ENCODE results near the gene ST3GAL3.
"Not testable (repeated sequence)": the region's sequence is repeated elsewhere in the genome, so short reads cannot be mapped to it uniquely, and the experiment has no call there.

The ST3GAL3 gene

GRCh38 chr1:43706598-43707189, 642 bp upstream of the ST3GAL3 start:
- no peak for TF ChIP-seq CTCF (IDR thresholded peaks at IDR 0.05; ENCODE audit: extremely low read depth, insufficient read depth, missing control alignments)
- in situ Hi-C loops (cut with MboI; ENCODE audit: low pct_unique_long_range_greater_than_20kb, low sequenced_read_pairs, unreplicated experiment), result no loop called here
- peak; percentile 23 for DNase-seq (ENCODE audit: low spot score)

- TF ChIP-seq CTCF (IDR thresholded peaks at IDR 0.05; ENCODE audit: extremely low read depth, insufficient read depth, missing control alignments), result no peak
- no peak for DNase-seq (ENCODE audit: low spot score)
- in situ Hi-C loops (cut with MboI; ENCODE audit: low pct_unique_long_range_greater_than_20kb, low sequenced_read_pairs, unreplicated experiment), result no loop called here
These were observed 670 bp downstream of the ST3GAL3 start for GRCh38 chr1:43708002-43708410.

GRCh38 chr1:43711049-43711448, 3.7 kb downstream of the ST3GAL3 start:
- no peak for DNase-seq (ENCODE audit: low spot score)
- in situ Hi-C loops (cut with MboI; ENCODE audit: low pct_unique_long_range_greater_than_20kb, low sequenced_read_pairs, unreplicated experiment), result no loop called here

GRCh38 chr1:43711524-43712386, 4.4 kb downstream of the ST3GAL3 start:
- no peak for TF ChIP-seq CTCF (IDR thresholded peaks at IDR 0.05; ENCODE audit: extremely low read depth, insufficient read depth, missing control alignments)
- in situ Hi-C loops (cut with MboI; ENCODE audit: low pct_unique_long_range_greater_than_20kb, low sequenced_read_pairs, unreplicated experiment), result no loop called here
- DNase-seq (ENCODE audit: low spot score), result no peak

More at GRCh38 chr1:43711049-43711448, 3.7 kb downstream of the ST3GAL3 start:
- TF ChIP-seq CTCF (IDR thresholded peaks at IDR 0.05; ENCODE audit: extremely low read depth, insufficient read depth, missing control alignments), result no peak

- TF ChIP-seq CTCF (IDR thresholded peaks at IDR 0.05; ENCODE audit: extremely low read depth, insufficient read depth, missing control alignments), result no peak
- in situ Hi-C loops (cut with MboI; ENCODE audit: low pct_unique_long_range_greater_than_20kb, low sequenced_read_pairs, unreplicated experiment), result no loop called here
- DNase-seq (ENCODE audit: low spot score), result no peak
These were observed 9.4 kb downstream of the ST3GAL3 start for GRCh38 chr1:43716559-43717281.

- no peak for DNase-seq (ENCODE audit: low spot score)
- TF ChIP-seq CTCF (IDR thresholded peaks at IDR 0.05; ENCODE audit: extremely low read depth, insufficient read depth, missing control alignments), result no peak
- in situ Hi-C loops (cut with MboI; ENCODE audit: low pct_unique_long_range_greater_than_20kb, low sequenced_read_pairs, unreplicated experiment), result no loop called here
These were observed 11.7 kb downstream of the ST3GAL3 start for GRCh38 chr1:43719063-43719462.

- in situ Hi-C loops (cut with MboI; ENCODE audit: low pct_unique_long_range_greater_than_20kb, low sequenced_read_pairs, unreplicated experiment); DNase-seq (ENCODE audit: low spot score): not testable (repeated sequence)
These were observed 12.5 kb downstream of the ST3GAL3 start for GRCh38 chr1:43719670-43720419.
